HG02870 (cell line): Measurements from ENCODE around the gene MXRA7.

ENCODE experiments used
- ATAC-seq: cut with Tn5 transposase; IDR thresholded peaks from one replicate; pipeline ENCODE4 v1.9.1; 2021; ENCODE audit warnings: mild to moderate bottlenecking, moderate library complexity; ENCODE audit not compliant: unreplicated experiment

Gene MXRA7

DNA sequence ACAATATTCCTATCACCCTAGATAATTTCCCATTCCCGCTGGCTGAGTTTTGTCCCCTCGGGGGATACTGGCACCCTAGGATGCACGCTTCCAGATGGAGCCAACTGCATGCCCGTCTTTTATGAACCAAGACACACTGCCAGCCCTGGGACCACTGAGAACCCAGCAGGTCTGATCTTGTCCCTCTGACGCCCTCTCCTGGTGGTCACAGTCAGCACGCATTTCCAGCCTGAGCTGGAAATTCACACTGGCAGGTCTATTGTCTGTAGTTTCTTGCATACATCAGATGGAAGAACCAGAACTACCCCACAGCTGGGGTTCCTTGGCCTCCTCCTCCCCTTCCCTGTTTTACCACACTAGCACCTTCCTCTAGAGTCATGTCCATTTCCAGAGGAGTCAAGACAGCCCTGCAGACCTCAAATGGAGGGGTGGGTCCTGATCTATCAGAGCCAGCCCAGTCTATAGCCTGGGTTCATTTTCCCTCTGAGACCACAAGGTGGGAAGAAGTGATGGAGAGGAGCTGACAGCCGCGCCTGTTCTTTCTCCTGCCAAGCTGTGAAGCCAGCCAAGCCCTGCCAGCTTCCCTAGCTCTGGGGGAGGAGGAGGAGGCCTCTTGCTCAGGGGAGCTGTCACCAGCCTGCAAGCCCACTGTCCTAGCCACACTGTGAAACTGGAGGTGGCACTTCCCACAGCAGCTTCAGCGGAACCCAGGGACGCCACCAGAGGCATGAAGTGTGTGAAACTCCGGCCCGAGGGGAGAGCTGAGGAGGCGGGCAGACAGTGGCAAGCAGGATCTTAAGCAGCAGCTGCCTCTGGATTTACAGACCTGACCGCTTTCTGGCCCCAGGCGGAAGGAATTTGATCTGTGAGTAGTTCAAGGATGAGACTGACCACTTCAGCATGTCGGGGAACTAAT lies 29.3 kb downstream of the MXRA7 start:
- no peak for ATAC-seq

DNA sequence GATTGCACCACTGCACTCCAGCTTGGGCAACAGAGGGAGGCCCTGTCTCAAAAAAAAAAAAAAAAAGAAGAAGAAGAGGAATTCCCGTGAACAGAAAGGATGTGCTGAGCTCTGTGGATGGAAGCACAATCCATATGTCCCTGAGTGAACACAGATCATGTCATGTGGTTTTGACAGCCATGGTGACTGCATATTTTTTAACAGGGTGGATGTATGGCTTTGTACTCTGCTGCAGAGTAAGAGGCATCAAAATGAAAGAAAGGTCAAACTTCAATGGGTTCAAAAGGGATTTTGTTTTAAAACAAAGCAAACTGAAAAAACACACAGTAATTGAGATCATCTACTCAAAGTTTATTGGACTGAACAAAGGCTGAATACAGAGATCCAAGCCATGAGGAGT lies 31.5 kb downstream of the MXRA7 start:
- no peak for ATAC-seq

DNA sequence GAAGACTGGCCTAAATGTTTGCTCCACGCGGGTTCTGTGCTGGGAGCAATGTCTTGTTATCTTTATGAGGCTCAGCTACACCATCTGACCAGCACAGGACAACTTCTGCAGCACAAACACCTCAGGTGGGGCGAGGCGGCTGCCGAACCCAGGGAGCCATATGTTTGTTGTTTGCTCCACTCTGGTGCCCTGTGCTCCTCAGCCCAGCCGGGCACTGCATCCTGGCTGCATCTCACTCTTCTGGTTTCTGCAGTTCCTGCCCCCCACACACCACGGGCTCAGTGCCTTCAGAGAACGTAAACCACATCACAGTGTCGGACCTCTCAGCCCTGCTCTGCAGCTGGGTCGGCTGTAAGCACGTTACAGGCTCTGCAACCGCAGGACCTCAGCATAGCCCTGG lies 32.4 kb downstream of the MXRA7 start:
- ATAC-seq = no peak

DNA sequence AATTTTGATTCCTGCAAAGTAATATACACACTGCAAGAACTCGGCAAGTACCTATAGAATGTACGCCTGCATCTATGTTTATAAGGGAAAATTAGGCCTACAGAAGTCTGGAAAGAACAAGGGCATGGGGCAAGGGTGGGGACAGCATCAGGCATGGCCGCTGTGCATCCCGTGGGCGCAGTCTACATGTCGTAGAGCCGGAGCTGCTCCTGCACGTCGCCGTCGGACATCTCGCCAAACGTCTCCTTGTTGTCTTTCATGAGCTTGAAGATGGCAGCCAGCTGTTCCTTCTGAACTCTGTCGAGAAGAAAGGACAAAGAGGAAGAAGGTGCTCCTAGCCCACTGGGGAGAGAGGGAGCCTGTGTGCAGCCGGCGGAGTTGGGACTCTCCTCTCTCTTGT lies 33.4 kb downstream of the MXRA7 start:
- ATAC-seq = no peak

DNA sequence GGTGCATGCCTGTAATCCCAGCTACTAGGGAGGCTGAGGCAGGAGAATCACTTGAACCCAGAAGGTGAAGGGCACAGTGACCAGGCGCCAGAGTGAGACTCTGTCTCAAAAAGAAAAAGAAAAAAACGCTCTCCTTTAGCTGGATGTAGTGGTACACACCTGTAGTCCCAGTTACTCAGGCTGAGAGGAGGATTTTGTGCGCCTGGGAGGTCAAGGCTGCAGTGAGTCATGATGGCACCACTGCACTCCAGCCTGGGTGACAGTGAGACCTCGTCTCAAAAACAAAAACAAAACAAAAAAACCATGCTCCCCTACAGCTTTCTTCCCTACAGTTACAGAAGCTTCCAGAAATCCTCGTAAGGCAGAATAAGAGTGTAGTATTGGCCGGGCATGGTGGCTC lies 34.1 kb downstream of the MXRA7 start:
- ATAC-seq = no peak

DNA sequence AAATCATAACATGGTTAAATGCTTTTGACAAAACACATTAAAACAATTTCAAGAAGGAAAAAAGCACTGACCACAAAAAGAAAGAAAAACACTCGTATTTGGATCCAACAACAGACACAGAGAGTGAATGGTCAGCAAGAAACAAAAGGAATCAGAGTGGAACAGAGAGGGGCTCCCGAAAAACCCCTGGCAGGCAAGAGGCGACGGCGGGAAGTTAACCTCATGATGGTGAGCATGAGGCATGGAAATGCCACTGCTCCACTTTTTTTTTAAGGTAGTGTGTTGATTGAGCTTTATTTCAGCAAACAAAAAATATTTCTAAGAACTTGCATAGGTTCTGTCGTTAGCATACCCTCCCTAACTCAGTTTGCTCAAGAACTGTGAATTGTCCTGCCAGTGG lies 35.1 kb downstream of the MXRA7 start:
- ATAC-seq = no peak

DNA sequence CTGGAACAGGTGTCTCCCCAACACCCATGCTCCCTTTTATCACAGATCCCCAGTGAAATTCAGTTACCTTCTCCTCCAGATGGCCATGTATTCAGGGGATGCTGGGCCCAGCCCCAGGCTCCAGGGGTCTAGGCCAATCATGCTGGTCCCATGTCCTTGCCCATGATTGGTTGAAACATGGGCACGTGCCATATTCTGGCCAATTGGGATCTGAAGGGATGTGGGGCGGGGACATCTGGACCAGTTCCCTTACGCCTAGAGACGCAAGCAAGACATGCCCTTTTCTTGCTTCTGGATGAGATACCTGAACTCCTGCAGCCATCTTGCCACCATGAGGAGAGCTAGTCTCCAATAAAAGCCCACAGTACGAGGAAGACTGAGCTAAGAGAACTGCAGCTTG lies 36.2 kb downstream of the MXRA7 start:
- no peak for ATAC-seq

DNA sequence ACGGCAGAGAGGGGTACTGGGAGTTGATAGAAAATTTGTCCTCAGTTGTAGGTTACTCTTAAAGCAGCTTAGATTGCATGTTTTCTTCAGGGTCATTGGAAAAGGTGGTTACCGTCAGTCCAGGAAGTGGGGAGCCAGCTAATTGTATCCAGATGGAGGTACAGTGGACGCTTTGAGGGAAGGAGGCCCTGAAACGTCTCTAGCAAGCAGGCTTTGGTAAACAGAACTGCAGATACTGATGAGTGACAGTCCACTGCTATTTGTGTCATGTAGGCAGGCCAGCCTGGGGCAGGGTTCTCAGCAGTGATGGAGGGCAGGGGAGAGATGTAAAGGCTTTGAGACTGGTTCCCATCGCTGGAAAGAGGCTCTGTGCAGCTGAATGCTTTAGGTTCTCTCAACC lies 37.0 kb downstream of the MXRA7 start:
- no peak for ATAC-seq

DNA sequence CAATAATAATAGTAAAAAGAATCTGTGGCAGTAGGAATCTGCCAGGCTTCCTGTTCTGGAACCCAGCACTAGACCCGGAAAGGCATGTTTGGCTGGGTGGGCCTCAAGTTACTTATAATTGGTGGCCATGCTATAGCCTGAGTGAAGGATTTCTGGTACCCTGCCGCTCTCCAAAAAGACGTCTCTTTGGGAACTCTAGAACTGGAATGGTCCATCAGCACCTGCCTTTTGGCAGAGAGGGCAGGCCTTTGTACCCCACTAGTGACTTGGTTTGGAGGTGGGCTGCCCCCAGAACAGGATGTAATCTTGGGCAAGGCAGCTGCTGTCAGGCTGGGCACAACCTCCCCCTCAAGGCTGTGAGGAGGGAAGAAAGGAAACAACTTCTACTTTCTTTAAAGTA lies 37.9 kb downstream of the MXRA7 start:
- ATAC-seq = no peak

DNA sequence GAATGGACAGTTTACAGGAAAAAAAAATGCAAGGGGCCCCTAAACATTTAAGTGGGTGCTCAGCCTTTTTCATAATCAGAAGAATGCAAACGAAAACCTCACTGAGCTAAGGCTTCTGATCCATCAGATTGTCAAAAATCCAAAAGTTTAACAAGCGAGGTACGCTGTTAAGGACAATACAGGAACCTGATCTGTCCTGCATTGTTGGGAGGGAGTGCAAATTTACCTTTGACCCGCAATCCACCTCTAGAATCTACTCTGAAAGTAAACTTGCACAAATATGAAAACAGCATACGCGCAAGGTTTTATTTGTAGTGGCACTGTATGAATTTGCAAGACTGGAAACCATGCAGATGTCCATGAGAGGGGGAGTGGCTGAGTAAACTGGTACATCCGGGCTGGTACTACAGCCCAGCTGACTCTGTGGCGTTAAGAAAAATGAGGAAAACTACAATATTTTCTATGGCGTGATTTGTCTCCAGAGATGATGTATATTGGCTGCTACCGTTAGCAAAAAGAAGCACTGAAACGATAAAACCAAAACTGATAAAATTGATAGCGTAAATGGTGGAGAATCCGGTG lies 38.4 kb downstream of the MXRA7 start:
- no peak for ATAC-seq

DNA sequence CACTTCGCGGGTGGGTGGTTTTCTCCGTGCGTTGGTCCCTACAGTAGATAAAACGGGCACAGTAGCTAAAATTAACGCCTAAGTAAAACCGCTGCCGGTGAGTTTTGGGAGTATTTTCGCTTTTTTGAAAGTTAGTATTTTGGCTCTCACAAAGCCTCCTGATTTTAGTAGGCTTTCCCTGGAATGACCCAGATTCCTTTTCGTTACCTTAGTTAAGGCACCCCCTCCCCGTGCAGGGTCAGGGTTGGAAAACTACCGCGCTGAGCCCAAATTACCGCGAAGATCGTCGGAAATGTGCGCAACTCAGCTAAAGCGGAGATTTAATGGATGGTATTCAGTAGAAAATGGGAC lies 38.9 kb downstream of the MXRA7 start:
- no peak for ATAC-seq

DNA sequence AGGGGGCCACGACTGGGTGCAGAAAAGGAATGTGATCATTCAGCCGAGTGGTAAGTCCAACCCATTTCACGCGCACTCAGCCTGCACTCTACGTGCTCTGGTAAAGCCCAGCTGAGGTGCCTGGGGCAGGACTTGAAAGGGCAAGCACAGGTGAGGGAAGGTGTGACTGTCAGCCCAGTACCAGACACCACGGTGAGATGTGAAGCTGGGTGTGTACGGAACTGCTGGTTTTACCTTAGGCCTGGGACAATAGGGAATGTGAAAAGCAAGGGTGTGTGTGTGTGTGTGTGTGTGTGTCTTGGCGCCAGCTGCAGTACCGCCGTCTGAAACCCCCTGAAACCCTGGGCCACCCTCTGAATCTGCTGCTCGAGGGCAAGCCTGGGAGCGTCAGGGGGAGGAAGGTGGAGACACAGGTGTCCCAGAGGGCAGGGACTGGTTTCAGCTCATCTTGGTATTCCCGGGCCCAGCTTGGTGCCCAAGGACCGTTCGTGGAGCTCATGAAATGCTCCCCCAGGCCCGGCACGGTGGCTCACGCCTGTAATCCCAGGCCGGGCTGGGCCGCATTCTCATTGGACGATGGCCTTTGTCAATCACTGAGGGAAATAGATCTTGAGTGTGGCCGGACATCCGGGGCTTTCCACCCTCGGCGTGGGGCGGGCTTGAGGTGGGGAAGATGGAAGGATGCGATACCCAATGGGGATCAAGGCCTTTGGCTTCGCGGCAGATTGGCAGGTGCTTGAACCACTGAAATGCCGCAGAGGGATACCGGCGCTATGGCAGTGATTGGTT lies 39.4 kb downstream of the MXRA7 start:
- peak; percentile 98 for ATAC-seq

DNA sequence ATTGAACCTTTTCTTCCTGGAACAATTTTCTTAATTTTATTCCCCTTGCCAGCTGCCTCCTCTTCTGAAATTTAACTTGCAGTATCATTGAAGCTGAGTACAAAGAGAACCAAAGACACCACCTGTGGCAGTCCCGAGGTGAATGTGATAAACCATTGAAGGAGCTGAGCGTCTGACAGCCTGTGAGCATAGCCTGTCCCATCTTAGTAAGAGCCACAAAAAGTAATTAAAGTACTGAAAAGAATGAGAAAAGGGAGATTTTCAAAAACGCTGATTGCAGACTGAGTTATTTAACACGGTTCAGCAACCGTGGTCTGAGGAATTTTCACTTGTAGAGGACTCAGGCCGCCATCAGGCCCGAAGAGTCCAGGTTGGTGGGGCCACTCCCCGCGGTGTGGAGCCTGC lies 40.0 kb downstream of the MXRA7 start:
- ATAC-seq = no peak

DNA sequence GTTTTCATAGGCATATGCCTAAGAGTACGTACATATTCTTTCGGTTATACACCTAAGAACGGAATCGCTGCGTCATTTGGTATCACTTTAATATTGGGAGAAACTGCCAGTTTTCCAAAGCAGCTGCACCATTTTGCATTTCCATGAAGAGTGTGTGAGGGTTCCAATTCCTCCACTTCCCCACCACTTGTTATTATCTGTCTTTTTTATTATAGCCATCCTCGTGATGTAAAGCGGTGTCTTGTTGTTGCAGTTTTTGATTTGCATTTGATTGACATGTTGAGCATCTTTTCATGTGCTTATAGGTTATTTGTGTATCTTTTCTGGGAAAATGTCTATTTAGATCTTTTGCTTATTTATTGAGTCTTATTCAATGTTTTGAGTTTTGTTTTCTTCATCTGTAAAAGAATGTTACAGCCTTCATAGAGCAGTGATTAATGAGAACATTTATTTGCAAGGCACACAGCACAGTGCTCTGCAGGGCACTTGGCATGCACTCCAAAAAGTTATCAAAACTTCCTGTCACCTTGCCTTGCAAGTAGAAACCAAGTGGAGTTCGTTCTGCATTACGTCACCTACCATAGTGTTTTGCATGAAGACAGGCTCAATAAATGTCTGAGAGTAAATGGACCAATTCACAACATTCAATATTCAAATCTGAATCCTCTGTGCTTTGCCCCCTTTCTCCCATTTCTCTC lies 40.6 kb downstream of the MXRA7 start:
- ATAC-seq = no peak

DNA sequence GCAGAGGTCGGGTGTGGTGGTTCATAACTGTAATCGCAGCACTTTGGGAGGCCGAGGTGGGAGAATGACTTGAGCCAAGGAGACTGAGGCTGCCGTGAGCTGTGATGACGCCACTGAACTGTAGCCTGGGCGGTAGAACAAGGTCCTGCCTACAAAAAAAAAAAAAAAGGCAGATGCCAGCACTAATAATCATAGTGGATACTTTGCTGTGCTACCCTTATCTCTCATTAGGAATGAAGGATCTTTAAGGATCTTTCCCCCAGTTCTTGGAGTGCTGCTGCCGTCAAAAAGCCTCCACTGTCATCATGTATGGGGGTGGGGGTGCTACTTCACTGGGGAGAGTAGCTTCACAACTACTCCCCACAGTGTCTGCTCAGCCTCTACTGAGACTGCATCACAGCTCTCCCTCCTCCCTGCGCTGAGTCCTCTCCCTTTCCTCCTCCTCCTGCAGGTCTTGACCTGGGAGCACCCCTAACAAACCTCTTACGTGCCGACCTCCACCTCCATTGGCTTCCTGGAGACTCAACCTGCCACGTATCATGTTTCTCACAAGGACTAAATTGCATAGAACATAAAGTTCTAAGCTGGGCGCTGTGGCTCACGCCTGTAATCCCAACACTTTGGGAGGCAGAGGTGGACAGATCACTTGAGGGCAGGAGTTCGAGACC lies 42.8 kb downstream of the MXRA7 start:
- ATAC-seq = no peak

DNA sequence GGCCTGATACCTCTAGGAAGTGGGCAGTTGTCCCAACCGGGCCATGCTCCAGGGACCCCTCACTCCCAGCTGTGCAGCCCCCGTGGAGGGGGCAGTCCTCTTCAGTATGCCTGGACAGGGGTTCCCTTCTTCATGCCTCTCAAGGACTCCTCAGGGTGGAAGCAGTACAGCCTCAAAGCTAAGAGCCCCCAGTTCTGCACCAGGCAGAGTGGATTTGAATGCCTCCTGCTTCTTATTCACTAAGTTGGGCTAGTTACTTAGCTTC lies 43.3 kb downstream of the MXRA7 start:
- ATAC-seq = no peak

DNA sequence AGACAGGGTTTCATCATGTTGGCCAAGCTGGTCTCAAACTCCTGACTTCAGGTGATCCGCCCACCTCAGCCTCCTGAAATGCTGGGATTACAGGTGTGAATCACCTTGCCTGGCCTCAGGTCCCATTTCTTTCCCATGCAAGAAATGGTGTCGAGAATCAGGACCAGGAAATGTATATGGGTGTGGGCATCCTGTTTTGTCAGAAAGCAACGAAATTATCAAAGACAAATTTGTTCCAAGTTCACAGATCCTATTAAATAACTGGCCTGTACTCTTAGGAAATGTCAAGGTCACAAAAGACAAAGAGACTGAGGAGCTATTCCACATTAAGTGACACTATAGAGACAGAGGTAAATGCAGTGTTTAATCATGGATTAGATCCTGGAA lies 50.1 kb downstream of the MXRA7 start:
- no peak for ATAC-seq

DNA sequence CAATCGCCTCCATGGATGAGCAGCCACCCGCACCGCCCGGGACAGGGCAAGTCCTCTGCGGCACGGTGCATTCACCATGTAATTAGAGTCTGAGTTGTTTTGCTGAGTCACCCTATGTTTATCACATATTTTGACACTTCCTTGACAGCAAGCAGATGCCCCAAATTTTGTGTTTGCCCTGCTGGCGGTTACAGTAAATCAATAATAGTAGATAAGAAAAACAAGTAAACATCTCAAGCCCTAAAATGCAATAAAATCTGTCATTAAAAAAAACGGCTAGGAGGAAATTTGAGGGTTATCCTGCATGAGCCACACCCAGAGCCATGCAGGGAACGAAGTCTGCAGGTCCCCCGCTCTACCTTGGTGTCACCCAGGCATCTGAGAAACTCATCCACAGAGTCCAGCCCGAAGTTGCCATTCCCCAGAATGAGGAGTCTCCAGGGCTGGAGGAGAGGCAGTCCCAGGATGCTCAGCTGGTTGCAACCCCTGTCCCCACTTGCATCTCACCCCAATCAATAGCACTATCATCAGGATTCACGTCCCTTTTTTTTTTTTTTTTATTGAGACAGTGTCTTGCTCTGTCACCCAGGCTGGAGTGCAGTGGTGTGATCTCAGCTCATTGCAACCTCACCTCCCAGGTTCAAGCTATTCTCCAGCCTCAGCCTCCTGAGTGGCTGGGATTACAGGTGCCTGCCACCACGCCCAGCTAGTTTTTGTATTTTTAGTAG lies 50.7 kb downstream of the MXRA7 start:
- no peak for ATAC-seq

DNA sequence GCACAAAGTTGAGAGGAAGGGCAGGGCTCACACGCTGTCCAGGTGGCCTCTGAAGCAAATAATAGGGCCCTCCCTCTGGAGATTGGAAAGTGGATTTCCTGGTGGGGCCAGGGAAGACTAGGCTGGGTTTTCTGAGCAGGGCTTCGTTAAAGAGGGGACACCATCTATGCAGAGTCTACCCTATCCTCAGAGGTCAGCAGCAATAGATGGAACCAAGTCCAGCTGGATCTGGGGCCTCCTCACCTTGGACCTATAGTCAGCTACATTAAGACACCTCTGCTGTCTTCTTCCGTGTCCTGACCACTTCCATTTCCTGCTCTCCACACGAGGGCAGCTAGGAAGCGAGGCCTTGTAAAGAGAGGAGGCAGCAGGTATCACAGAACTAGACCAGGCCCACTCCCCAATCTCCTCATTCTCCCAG lies 52.5 kb downstream of the MXRA7 start:
- no peak for ATAC-seq

DNA sequence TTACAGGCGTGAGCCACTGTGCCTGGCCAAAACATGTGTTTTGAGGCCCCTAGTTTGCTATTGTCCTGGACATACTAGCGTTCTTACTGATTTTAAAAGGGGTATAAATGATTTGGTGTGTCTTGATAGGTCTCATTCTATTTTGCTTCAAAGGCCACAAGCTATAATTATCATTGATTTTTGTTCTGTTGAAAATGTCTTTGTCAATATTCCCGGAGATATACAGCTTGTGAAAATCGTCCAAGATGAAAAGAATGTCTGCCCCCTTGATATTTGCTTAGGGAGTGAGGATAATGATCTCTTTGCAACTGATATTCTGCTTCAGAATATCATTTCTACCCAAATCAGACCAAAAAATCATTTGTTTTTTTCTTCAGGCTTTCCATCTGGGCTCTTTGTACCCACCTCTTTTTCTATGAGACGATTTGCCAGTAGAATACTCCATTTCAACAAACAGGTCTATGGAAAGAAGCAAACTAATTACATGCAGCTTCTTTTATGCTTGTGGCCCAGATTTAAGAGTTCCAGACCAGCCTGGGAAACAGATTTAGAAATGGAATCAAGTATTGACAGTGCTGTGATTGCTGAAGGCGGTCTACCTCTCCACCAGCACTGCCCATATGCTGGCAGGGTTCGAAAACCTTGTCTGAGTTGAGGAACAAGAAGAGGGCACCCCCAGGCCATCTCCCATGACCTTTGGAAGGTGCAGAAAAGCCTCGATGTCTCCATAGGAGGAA lies 53.1 kb downstream of the MXRA7 start:
- no peak for ATAC-seq
